Stimulated activated CD4-positive, alpha-beta T cell treated with anti-CD3 and anti-CD28 coated beads, Interleukin-1b, Interleukin-23, amount 100 ng/mL, for 48 hours (primary cell): Measurements from ENCODE around the gene DNER.
"Not testable (repeated sequence)": the region's sequence is repeated elsewhere in the genome, so short reads cannot be mapped to it uniquely, and the experiment has no call there.

Experiments
- DNase-seq: peaks from one replicate; pipeline ENCODE4 v3.0.0-alpha.2; 2020

DNER gene

GRCh38 chr2:229375251-229375650 is 339.1 kb downstream of the DNER start:
- no peak for DNase-seq

GRCh38 chr2:229373311-229373710 is 341.0 kb downstream of the DNER start:
- DNase-seq, result not testable (repeated sequence)

- no peak for DNase-seq
Observed at GRCh38 chr2:229372207-229372606, 342.1 kb downstream of the DNER start.

GRCh38 chr2:229371086-229371485 is 343.3 kb downstream of the DNER start:
- DNase-seq, result no peak

- no peak for DNase-seq
Observed at GRCh38 chr2:229370509-229370908, 343.8 kb downstream of the DNER start.

GRCh38 chr2:229363185-229363814 is 351.1 kb downstream of the DNER start:
- DNase-seq, result no peak

- no peak for DNase-seq
Observed at GRCh38 chr2:229350883-229351282, 363.5 kb downstream of the DNER start.

- no peak for DNase-seq
Observed at GRCh38 chr2:229350117-229350805, 364.1 kb downstream of the DNER start.

GRCh38 chr2:229348128-229348527 is 366.2 kb downstream of the DNER start:
- DNase-seq, result no peak

- no peak for DNase-seq
Observed at GRCh38 chr2:229346816-229347540, 367.4 kb downstream of the DNER start.

GRCh38 chr2:229344955-229345354 is 369.4 kb downstream of the DNER start:
- no peak for DNase-seq

GRCh38 chr2:229344151-229344551 is 370.2 kb downstream of the DNER start:
- DNase-seq, result no peak

- no peak for DNase-seq
Observed at GRCh38 chr2:229343661-229344060, 370.7 kb downstream of the DNER start.

- DNase-seq, result peak; percentile 1
Observed at GRCh38 chr2:229342376-229342775, 372.0 kb downstream of the DNER start.

- DNase-seq, result no peak
Observed at GRCh38 chr2:229340086-229340760, 374.1 kb downstream of the DNER start.

GRCh38 chr2:229339618-229340017 is 374.7 kb downstream of the DNER start:
- DNase-seq, result no peak

- not testable (repeated sequence) for DNase-seq
Observed at GRCh38 chr2:229339171-229339570, 375.2 kb downstream of the DNER start.

- DNase-seq, result no peak
Observed at GRCh38 chr2:229335877-229336346, 378.4 kb downstream of the DNER start.

GRCh38 chr2:229335330-229335729 is 379.0 kb downstream of the DNER start:
- no peak for DNase-seq

GRCh38 chr2:229330952-229331351 is 383.4 kb downstream of the DNER start:
- no peak for DNase-seq

- no peak for DNase-seq
Observed at GRCh38 chr2:229319558-229319957, 394.8 kb downstream of the DNER start.

- no peak for DNase-seq
Observed at GRCh38 chr2:229314117-229314516, 400.2 kb downstream of the DNER start.

- no peak for DNase-seq
Observed at GRCh38 chr2:229313591-229313990, 400.8 kb downstream of the DNER start.
